Keratinocyte (primary cell): ENCODE measurements around the gene TEN1.

Experiments used
- CTCF ChIP-seq, 3 experiments: IDR thresholded peaks in 1 of 3; conservative IDR thresholded peaks in 1 of 3; optimal IDR thresholded peaks in 1 of 3; 2 replicates in 2 of 3; 3 replicates in 1 of 3; pipeline versions ENCODE3 to v1.5.1; 2011; ENCODE audit warnings: low read length in 3 of 3, mild to moderate bottlenecking in 3 of 3, moderate library complexity in 2 of 3, control low read depth in 1 of 3, inconsistent platforms in 1 of 3; ENCODE audit not compliant: insufficient read depth in 2 of 3; ENCODE audit errors: extremely low read depth in 1 of 3
- EZH2 ChIP-seq: IDR thresholded peaks from one replicate; pipeline ENCODE4 v1.6.1; 2012; ENCODE audit warnings: inconsistent platforms, mild to moderate bottlenecking, low read length, moderate library complexity

DNA sequence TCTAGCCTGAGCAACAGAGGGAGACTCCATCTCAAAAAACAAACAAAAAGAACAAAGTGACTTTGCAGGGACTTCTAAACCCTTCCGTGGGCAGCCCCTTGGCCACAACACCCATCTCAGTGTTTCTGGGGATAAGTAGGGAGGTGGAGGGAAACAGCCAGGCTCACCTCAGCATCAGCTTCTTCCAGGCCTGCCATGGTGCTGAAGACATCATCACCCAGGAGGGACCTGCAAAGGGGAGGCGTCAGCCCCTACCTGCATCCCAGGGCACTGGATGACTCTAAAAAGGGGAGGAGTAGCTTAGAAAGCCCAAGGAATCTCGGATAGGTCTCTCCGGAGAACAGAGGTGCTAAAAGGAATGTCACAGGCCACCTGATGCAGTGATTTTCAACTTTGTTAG is 48.0 kb upstream of the TEN1 start:
- TF ChIP-seq CTCF (optimal IDR thresholded peaks at IDR 0.05 in 1 of 3, IDR thresholded peaks at IDR 0.05 in 1 of 3, conservative IDR thresholded peaks at IDR 0.05 in 1 of 3; ENCODE audit: extremely low read depth in 1 of 3, insufficient read depth in 2 of 3, low read length in 3 of 3) (no peak), EZH2 (no peak)
